Gastroesophageal sphincter (tissue), 3 donors: Measurements from ENCODE around the gene FBXO46.

ENCODE experiments used
- POLR2AphosphoS5 ChIP-seq: sonication (generic); formaldehyde crosslinking; IDR thresholded peaks from one replicate; pipeline ENCODE4 v1.6.1; 2017; ENCODE audit warnings: antibody characterized with exemption
- TF ChIP-seq, protein P1 (sequence below), 4 experiments: fragments of 200-600 bp in 2 of 4; fragments of 450-650 bp in 2 of 4; sonication (generic) in 1 of 4; IDR thresholded peaks; one replicate each; pipeline ENCODE4 v1.5.1; 2017 to 2019; ENCODE audit warnings: antibody characterized with exemption in 4 of 4, mild to moderate bottlenecking in 2 of 4, moderate library complexity in 2 of 4

DNA sequence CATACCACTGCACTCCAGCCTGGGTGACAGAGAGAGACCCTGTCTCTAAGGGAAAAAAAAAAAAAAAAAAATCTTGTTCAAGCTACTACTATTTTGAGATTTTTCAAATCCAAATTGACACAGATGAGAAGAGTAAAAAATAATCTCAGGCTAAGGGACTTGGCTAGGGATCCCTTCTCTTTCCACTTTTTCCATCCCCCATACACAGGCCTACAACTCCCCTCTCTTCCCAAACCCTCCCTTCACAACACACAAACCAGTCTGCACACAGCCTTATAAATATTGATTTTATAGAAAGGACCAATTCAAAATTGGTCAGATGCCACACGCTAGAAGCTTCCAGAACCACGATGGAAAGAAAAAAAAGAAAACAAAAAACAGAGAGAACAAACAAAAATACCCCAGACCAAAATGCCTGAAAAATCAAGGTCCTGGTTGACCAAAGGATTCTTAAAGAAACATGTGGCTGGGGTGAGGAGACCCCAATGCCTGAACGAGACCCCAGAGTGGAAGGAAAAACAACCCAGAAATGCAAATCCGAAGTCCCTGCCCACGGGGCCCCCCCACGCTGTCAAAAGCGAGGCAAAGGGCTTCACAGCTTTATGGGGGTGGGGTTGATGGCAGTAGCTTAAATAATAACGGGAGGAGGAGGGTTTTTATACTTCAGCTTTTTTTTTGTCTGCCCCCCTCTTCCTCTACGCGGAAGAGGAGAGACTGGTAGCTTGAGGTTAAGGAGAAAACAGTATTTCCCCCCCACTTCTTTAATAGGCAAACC lies 20.2 kb downstream of the FBXO46 start:
- TF ChIP-seq, protein P1, sequence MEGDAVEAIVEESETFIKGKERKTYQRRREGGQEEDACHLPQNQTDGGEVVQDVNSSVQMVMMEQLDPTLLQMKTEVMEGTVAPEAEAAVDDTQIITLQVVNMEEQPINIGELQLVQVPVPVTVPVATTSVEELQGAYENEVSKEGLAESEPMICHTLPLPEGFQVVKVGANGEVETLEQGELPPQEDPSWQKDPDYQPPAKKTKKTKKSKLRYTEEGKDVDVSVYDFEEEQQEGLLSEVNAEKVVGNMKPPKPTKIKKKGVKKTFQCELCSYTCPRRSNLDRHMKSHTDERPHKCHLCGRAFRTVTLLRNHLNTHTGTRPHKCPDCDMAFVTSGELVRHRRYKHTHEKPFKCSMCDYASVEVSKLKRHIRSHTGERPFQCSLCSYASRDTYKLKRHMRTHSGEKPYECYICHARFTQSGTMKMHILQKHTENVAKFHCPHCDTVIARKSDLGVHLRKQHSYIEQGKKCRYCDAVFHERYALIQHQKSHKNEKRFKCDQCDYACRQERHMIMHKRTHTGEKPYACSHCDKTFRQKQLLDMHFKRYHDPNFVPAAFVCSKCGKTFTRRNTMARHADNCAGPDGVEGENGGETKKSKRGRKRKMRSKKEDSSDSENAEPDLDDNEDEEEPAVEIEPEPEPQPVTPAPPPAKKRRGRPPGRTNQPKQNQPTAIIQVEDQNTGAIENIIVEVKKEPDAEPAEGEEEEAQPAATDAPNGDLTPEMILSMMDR (IDR thresholded peaks at IDR 0.05) = no peak
- no peak for TF ChIP-seq POLR2AphosphoS5
